Mesodermal cell (in vitro differentiated cells): ENCODE measurements around the gene PCLO.
"Not testable (repeated sequence)": the region's sequence is repeated elsewhere in the genome, so short reads cannot be mapped to it uniquely, and the experiment has no call there.

Source experiments
- H3K27ac ChIP-seq: 2 replicates; pipeline ENCODE4 v1.7.0; 2013; ENCODE audit warnings: mild to moderate bottlenecking, low read depth, low read length, moderate library complexity; ENCODE audit not compliant: severe bottlenecking
- H3K36me3 ChIP-seq: 2 replicates; pipeline ENCODE4 v1.7.1; 2013; ENCODE audit warnings: mild to moderate bottlenecking, low read length, moderate library complexity; ENCODE audit not compliant: control insufficient read depth, insufficient read depth
- H3K4me1 ChIP-seq: one replicate; pipeline ENCODE4 v1.7.1; 2013; ENCODE audit warnings: mild to moderate bottlenecking, low read length; ENCODE audit not compliant: insufficient read depth, control insufficient read depth, poor library complexity, severe bottlenecking
- H3K4me3 ChIP-seq: 2 replicates; pipeline ENCODE4 v1.7.0; 2013; ENCODE audit warnings: low read length, control low read depth, mild to moderate bottlenecking; ENCODE audit not compliant: insufficient read depth, poor library complexity, severe bottlenecking; ENCODE audit errors: extremely low read depth
- H3K9me3 ChIP-seq: 2 replicates; pipeline ENCODE4 v1.7.1; 2013; ENCODE audit warnings: mild to moderate bottlenecking, low read length, moderate library complexity; ENCODE audit not compliant: control insufficient read depth
- WGBS, 2 experiments: methylation state at CpG; one replicate each; pipeline ENCODE4 v1.1.5; 2013; ENCODE audit warnings: missing lambda C conversion rate in 2 of 2; ENCODE audit not compliant: insufficient coverage in 2 of 2; 5-methylcytosine and 5-hydroxymethylcytosine counted together

The PCLO gene

GRCh38 chr7:83105063-83105462, 57.6 kb downstream of the PCLO start:
- no peak overlapping the region for H3K27ac ChIP-seq
- H3K36me3 ChIP-seq: no peaks in the 10 kb centered on the region
- no CpG with 5 or more reads among the region's 1 CpG for WGBS, 2 experiments
- H3K9me3 ChIP-seq: no peaks in the 10 kb centered on the region
- no peak overlapping the region for H3K4me3 ChIP-seq
- no peaks in the 10 kb centered on the region for H3K4me1 ChIP-seq

DNA sequence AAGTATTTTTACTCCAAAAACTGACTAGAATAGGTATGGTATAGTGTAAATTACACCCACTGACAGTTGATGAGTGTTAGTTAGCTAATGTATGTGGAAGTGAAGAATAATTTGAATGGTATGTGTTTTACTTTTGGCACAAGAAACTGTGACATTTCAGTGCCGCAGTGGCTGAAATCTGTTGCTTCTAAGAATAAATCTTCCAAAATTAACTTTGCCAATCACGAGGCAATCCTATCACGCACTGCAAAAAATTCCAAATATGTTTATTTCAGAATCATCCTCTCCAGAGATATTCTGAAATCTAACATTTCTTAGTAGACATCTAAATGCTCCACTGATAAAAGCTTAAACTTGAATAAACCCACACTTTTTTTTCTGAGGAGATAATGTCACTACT, 61.2 kb downstream of the PCLO start:
- no peak overlapping the region for H3K27ac ChIP-seq
- no peaks in the 10 kb centered on the region for H3K4me1 ChIP-seq
- no peaks in the 10 kb centered on the region for H3K36me3 ChIP-seq
- WGBS, 2 experiments: 90 to 94% methylated on average over 3 of the region's 3 CpGs
- H3K9me3 ChIP-seq: no peaks in the 10 kb centered on the region
- H3K4me3 ChIP-seq: no peak overlapping the region

GRCh38 chr7:83096065-83096580, 66.6 kb downstream of the PCLO start:
- Histone ChIP-seq H3K4me3 (no peak overlapping the region), H3K36me3 (no peaks in the 10 kb centered on the region), H3K27ac (no peak overlapping the region), H3K9me3 (no peaks in the 10 kb centered on the region), H3K4me1 (no peaks in the 10 kb centered on the region)
- no CpG with 5 or more reads among the region's 2 CpGs for WGBS, 2 experiments

DNA sequence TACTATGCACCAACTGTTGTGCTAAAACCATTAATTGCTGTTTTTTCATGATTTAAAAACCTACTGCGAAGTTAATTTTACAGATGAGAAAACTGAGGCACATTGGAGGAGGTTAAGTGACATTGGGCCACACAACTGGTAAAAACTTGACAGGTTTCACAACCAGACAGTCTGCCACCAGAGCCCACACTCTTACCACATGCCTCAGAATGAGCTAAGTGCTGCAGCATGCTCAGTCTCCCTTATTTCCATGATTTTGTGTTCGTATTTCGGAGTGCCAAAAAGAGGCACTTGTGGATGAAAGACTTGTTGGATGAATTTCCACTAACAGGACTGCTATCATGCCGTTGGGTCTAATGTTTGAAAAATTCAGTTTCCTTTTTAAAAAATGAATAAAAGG, 77.4 kb downstream of the PCLO start:
- Histone ChIP-seq H3K27ac (no peak overlapping the region), H3K36me3 (no peaks in the 10 kb centered on the region), H3K4me3 (no peak overlapping the region), H3K4me1 (no peaks in the 10 kb centered on the region), H3K9me3 (no peaks in the 10 kb centered on the region)
- WGBS, 2 experiments: 79 to 100% methylated on average over 2 of the region's 4 CpGs

DNA sequence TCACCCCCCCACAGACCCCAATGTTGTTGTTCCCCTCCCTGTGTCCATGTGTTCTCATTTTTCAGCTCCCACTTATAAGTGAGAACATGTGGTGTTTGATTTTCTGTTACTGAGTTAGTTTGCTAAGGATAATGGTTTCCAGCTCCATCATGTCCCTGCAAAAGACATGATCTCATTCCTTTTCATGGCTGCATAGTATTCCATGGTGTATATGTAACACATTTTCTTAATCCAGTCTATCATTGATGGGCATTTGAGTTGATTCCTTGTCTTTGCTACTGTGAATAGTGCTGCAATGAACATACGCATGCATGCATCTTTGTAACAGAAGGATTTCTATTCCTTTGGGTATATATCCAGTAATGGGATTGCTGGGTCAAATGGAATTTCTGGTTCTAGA, 82.8 kb downstream of the PCLO start:
- 80 to 100% methylated on average over 1 of the region's 1 CpG for WGBS, 2 experiments
- not testable (repeated sequence) for H3K9me3 ChIP-seq, H3K36me3 ChIP-seq, H3K27ac ChIP-seq, H3K4me3 ChIP-seq, H3K4me1 ChIP-seq

- no peaks in the 10 kb centered on the region for H3K36me3 ChIP-seq
- WGBS, 2 experiments: no CpG with 5 or more reads among the region's 2 CpGs
- no peaks in the 10 kb centered on the region for H3K9me3 ChIP-seq
- H3K27ac ChIP-seq: no peak overlapping the region
- no peaks in the 10 kb centered on the region for H3K4me1 ChIP-seq
- no peak overlapping the region for H3K4me3 ChIP-seq
Measured at GRCh38 chr7:83077328-83077727, 85.4 kb downstream of the PCLO start.

DNA sequence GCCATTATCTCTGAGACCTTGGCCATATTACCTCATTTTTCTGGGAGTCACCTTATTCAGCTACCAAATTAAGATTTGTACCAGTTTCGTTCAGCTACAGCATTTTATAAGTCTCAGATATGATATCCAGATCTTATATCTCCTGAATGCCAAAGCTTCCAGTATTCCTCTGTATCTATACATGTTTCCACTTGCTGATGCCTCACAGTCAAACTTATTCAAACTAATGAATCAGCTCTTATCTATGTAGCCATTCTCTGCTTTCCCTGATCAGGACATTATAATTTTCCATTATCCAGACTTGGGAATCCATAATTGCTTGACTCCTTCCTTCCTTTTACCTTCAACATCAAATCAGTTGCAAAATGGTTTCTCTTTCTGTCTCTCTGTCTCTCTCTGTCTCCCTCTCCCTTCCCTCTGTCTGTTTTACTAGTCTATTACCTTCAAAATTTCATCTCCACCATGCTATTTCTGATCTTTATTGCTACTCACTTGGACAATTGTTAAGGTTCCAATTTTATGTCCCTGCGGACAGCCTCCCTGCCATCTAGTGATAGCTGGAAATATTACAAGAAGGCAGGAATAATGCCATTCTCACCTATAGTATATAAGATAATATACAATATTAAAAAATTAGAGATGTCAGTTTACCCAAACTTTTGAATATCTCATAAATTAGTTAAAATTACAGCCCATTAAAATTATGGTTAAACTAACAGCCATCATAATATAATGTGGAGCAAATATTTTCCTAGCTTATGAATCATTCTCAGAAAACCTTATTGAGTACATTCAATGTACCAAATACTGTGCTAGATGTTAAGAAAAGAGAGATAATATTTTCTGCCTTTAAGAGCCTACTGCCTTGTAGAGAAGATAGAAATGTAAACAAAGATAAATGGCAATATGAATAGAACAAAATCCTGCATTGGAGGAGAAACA, 89.8 kb downstream of the PCLO start:
- Histone ChIP-seq H3K4me3 (no peak overlapping the region), H3K4me1 (no peaks in the 10 kb centered on the region), H3K27ac (no peak overlapping the region), H3K36me3 (no peaks in the 10 kb centered on the region), H3K9me3 (no peaks in the 10 kb centered on the region)
- 75 to 91% methylated on average over 1 of the region's 2 CpGs for WGBS, 2 experiments

DNA sequence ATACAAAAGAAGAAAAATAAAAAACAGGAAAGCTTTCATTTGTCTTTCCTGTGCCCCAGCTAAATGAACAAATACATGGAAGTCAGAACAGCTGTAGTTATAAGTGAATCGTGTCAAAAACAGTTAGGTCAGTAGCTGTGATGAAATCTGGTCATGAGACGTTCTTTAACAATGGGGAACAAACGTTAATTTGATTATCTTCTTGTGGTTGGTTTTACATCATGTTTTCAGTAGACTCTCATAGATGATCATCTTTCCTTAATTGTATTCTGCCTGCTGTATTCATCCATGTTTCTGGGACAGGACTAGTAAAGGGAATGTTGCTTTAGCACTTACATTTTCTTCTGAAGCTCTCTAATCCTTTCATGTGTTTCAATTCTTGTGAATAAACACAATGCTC, 97.0 kb downstream of the PCLO start:
- 86% methylated on average over 1 of the region's 3 CpGs; no CpG with 5 or more reads in 1 of the 2 experiments for WGBS, 2 experiments
- H3K36me3 ChIP-seq: no peaks in the 10 kb centered on the region
- H3K27ac ChIP-seq: no peak overlapping the region
- no peak overlapping the region for H3K4me3 ChIP-seq
- H3K9me3 ChIP-seq: no peaks in the 10 kb centered on the region
- H3K4me1 ChIP-seq: no peaks in the 10 kb centered on the region

DNA sequence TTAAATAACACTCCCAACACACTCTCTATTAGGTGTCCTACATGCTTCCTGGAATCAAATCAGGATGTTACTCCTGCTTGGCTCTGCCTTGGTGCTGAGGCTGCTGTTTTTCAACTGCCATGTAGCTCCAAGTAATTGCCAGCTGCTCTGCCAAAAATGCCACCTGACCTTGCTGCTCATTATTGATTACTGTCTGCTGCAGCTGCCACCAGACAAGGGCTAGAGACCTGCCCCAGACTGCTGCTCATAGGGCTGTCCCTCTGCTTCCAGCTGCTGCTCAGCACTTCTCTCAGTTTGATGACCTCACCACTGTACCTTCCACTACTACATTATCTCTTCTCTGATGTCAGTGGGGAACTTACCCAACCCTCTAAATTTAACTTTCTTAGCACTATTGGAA, 102.5 kb downstream of the PCLO start:
- Histone ChIP-seq H3K27ac (no peak overlapping the region), H3K4me1 (no peaks in the 10 kb centered on the region), H3K4me3 (no peak overlapping the region), H3K9me3 (no peaks in the 10 kb centered on the region), H3K36me3 (no peaks in the 10 kb centered on the region)

DNA sequence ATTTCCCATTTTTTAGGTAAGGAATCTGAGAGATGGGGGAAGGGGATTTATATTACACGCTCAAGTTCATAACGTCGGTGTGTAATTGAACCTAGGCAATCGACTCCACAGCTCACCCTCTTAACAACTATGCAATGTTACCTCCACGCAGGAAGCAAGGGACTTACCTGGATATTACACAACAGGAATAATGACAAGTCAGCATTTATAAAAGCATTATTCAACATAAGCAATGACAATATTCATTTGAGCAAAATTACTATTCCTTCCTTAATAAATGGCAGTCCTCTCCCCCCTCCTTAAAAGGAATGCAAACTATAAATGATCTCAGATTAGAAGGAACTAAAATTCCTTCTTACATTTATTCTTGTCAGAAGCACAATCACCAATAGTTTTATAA, 104.0 kb downstream of the PCLO start:
- H3K27ac ChIP-seq: no peak overlapping the region
- no peak overlapping the region for H3K4me3 ChIP-seq
- H3K9me3 ChIP-seq: no peaks in the 10 kb centered on the region
- H3K4me1 ChIP-seq: no peaks in the 10 kb centered on the region
- no peaks in the 10 kb centered on the region for H3K36me3 ChIP-seq
- WGBS, 2 experiments: 94 to 100% methylated on average over 5 of the region's 5 CpGs

- no peaks in the 10 kb centered on the region for H3K9me3 ChIP-seq
- no peaks in the 10 kb centered on the region for H3K4me1 ChIP-seq
- H3K27ac ChIP-seq: no peak overlapping the region
- H3K4me3 ChIP-seq: no peak overlapping the region
- WGBS, 2 experiments: 80% methylated on average over 1 of the region's 2 CpGs; no CpG with 5 or more reads in 1 of the 2 experiments
- H3K36me3 ChIP-seq: no peaks in the 10 kb centered on the region
Measured at GRCh38 chr7:83055197-83055596, 107.5 kb downstream of the PCLO start.
